Gastroesophageal sphincter (tissue), 4 donors: ENCODE results near the gene MEIKIN. TPM values are rescaled to one million over a fixed set of nuclear protein-coding genes. Genes with fewer than 3 reads are reported as not detected.

Experiments
- ATAC-seq: fragments of 150-250 bp; one replicate; pipeline ENCODE4 v1.9.1; 2016; ENCODE audit warnings: mild to moderate bottlenecking, moderate library complexity
- H3K27ac ChIP-seq, 4 donors: fragments of 200-600 bp; sonication (generic) in 3 of 4; 1 replicate in 3 of 4; 2 replicates in 1 of 4; pipeline ENCODE4 v1.5.1; 2016 to 2019
- H3K27me3 ChIP-seq: fragments of 200-600 bp; sonication (generic); one replicate; pipeline ENCODE4 v1.5.1; 2019
- H3K36me3 ChIP-seq, 2 donors: fragments of 200-600 bp; sonication (generic); one replicate each; pipeline ENCODE4 v1.5.1; 2019; ENCODE audit warnings: control low read depth in 1 of 2
- H3K4me1 ChIP-seq, 3 donors: fragments of 200-600 bp; sonication (generic); 1 replicate in 2 of 3; 2 replicates in 1 of 3; pipeline ENCODE4 v1.5.1; 2016 to 2019; ENCODE audit warnings: control low read depth in 2 of 3
- H3K4me3 ChIP-seq, 2 donors: fragments of 200-600 bp; sonication (generic); one replicate each; pipeline ENCODE4 v1.5.1; 2019; ENCODE audit warnings: mild to moderate bottlenecking in 1 of 2, moderate library complexity in 1 of 2
- H3K9me3 ChIP-seq, 3 donors: fragments of 200-600 bp; sonication (generic); one replicate each; pipeline ENCODE4 v1.5.1; 2017 to 2019; ENCODE audit warnings: control low read depth in 2 of 3
- EP300 ChIP-seq: sonication (generic); formaldehyde crosslinking; IDR thresholded peaks from one replicate; pipeline ENCODE4 v1.6.1; 2017; ENCODE audit warnings: antibody characterized with exemption, mild to moderate bottlenecking
- POLR2A ChIP-seq, 2 donors: fragments of 450-650 bp; IDR thresholded peaks; one replicate each; pipeline ENCODE4 v1.6.1; 2017; ENCODE audit warnings: antibody characterized with exemption in 2 of 2, mild to moderate bottlenecking in 2 of 2, moderate library complexity in 1 of 2
- POLR2AphosphoS5 ChIP-seq: sonication (generic); formaldehyde crosslinking; IDR thresholded peaks from one replicate; pipeline ENCODE4 v1.6.1; 2017; ENCODE audit warnings: antibody characterized with exemption
- WGBS, 2 donors: methylation state at CpG; one replicate each; pipeline ENCODE4 v1.1.5; 2018; ENCODE audit warnings: low coverage in 1 of 2; 5-methylcytosine and 5-hydroxymethylcytosine counted together
- total RNA-seq, 4 donors: library from RNA; depleted of rRNA; stranded (reverse); fragments of >200 nt; gene quantifications; one replicate each; pipeline ENCODE4 v1.1.0, GENCODE V29; 2016
- TF ChIP-seq, protein P1 (sequence below), 4 experiments: fragments of 200-600 bp in 2 of 4; fragments of 450-650 bp in 2 of 4; sonication (generic) in 1 of 4; IDR thresholded peaks; one replicate each; pipeline ENCODE4 v1.5.1; 2017 to 2019; ENCODE audit warnings: antibody characterized with exemption in 4 of 4, mild to moderate bottlenecking in 2 of 4, moderate library complexity in 2 of 4

The MEIKIN gene
- total RNA-seq, 4 donors from 2014 or later = 0.66 to 4.0 TPM; not detected in 2

DNA sequence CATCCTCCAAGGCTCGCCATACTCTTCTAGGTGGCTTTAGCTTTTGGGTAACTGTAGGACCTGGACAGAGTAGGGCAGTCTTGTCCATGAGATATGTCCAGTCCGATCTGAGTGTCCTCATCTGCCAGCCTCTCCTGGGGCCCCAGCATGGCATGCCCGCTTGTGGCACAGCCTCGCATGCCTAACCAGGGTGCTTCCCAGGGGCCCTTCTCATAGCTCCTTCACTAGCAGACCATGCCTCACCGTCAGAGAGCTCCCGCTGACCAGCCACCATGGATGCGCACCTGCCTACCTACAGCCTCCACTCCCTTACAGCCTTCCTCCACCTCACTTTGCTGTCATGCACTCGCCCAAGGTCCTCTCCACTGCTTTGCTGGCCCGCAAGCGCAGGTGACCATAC is 88.1 kb downstream of the MEIKIN start:
- 91 to 93% methylated on average over 7 to 9 of the region's 10 CpGs for WGBS, 2 donors
- Histone ChIP-seq H3K36me3 (no peaks in the 10 kb centered on the region), H3K27ac (no peak overlapping the region), H3K27me3 (no peaks in the 10 kb centered on the region), H3K9me3 (no peaks in the 10 kb centered on the region), H3K4me1 (peaks cover 0 to 7% (median 0%) of the 10 kb centered on the region in 3 donors), H3K4me3 (no peak overlapping the region)
- no peak for ATAC-seq
- TF ChIP-seq POLR2AphosphoS5 (no peak), POLR2A (IDR thresholded peaks at IDR 0.05) (no peak), EP300 (no peak)
- TF ChIP-seq, protein P1, sequence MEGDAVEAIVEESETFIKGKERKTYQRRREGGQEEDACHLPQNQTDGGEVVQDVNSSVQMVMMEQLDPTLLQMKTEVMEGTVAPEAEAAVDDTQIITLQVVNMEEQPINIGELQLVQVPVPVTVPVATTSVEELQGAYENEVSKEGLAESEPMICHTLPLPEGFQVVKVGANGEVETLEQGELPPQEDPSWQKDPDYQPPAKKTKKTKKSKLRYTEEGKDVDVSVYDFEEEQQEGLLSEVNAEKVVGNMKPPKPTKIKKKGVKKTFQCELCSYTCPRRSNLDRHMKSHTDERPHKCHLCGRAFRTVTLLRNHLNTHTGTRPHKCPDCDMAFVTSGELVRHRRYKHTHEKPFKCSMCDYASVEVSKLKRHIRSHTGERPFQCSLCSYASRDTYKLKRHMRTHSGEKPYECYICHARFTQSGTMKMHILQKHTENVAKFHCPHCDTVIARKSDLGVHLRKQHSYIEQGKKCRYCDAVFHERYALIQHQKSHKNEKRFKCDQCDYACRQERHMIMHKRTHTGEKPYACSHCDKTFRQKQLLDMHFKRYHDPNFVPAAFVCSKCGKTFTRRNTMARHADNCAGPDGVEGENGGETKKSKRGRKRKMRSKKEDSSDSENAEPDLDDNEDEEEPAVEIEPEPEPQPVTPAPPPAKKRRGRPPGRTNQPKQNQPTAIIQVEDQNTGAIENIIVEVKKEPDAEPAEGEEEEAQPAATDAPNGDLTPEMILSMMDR (IDR thresholded peaks at IDR 0.05) = no peak

DNA sequence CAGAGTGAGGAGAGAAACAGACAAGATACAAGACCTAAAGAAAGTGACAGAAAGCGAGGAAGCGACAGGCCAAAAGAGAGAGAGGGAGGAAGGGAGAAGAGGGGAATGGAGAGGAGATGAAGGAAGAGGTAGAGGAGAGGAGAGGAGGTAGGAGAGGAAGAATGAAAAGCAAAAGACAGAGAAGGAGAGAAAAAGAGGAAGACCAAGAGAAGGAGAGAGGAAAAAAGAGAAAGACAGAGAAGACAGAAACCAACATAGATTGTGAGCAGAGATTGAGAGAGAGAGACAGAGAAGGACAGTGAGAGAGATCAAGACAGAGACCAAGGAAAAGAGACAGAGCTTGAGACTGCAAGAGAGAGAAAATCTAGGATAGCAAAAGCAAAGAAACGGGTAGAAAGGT is 90.0 kb downstream of the MEIKIN start:
- Histone ChIP-seq H3K27me3 (no peaks in the 10 kb centered on the region), H3K4me3 (no peak overlapping the region), H3K4me1 (peaks cover 0 to 7% (median 0%) of the 10 kb centered on the region in 3 donors), H3K27ac (no peak overlapping the region), H3K9me3 (no peaks in the 10 kb centered on the region), H3K36me3 (no peaks in the 10 kb centered on the region)
- TF ChIP-seq POLR2A (IDR thresholded peaks at IDR 0.05) (no peak), EP300 (no peak), POLR2AphosphoS5 (no peak)
- TF ChIP-seq, protein P1 (IDR thresholded peaks at IDR 0.05) = no peak
- 86 to 88% methylated on average over 2 to 3 of the region's 3 CpGs for WGBS, 2 donors
- no peak for ATAC-seq

DNA sequence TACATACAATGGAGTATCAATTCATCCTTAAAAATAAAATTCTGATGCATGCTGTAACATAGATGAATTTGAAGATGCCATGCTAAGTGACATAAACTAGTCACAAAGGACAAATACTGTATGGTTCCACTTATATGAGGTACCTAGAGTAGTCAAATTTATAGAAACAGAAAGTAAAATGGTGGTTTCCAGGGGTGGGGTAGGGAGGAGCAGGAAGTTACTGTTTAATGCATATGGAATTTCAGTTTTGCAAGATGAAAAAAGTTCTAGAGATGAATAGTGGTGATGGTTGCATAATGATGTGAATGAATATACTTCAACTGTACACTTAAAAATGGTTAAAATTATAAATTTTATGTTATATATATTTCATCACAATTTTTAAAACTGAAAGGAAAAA is 91.3 kb downstream of the MEIKIN start:
- Histone ChIP-seq H3K4me1 (peaks cover 0 to 7% (median 0%) of the 10 kb centered on the region in 3 donors), H3K27ac (no peak overlapping the region), H3K9me3 (peaks cover 0 to under 1% (median 0%) of the 10 kb centered on the region in 3 donors), H3K36me3 (no peaks in the 10 kb centered on the region), H3K4me3 (no peak overlapping the region), H3K27me3 (no peaks in the 10 kb centered on the region)
- no peak for TF ChIP-seq POLR2A (IDR thresholded peaks at IDR 0.05)
- TF ChIP-seq, protein P1 (IDR thresholded peaks at IDR 0.05) = no peak
- no peak for TF ChIP-seq EP300
- TF ChIP-seq POLR2AphosphoS5 = no peak
- no peak for ATAC-seq

DNA sequence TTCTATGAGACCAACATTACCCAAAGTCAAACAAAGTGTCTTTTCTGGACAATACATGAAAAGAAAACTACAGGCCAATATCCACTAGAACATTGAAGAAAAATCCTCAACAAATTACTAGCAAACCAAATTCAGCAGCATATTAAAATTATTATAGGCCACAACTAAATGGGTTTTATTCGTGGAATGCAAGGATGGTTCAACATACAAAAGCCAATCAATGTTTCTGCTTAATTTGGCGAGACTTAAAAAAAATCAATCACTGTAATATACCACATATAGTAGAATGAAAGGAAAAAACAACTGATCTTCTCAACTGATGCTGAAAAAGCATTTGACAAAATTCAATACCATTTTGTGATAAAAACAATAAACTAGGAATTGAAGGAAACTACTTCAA is 96.8 kb downstream of the MEIKIN start:
- Histone ChIP-seq H3K36me3 (no peaks in the 10 kb centered on the region), H3K27me3 (no peaks in the 10 kb centered on the region), H3K9me3 (peaks cover 0 to 29% (median 2%) of the 10 kb centered on the region in 3 donors), H3K4me1 (no peaks in the 10 kb centered on the region), H3K4me3 (no peak overlapping the region), H3K27ac (no peak overlapping the region)
- 80 to 82% methylated on average over 1 to 2 of the region's 2 CpGs for WGBS, 2 donors
- TF ChIP-seq, protein P1 (IDR thresholded peaks at IDR 0.05) = no peak
- TF ChIP-seq EP300 = no peak
- no peak for TF ChIP-seq POLR2AphosphoS5
- TF ChIP-seq POLR2A (IDR thresholded peaks at IDR 0.05) = no peak
- no peak for ATAC-seq

DNA sequence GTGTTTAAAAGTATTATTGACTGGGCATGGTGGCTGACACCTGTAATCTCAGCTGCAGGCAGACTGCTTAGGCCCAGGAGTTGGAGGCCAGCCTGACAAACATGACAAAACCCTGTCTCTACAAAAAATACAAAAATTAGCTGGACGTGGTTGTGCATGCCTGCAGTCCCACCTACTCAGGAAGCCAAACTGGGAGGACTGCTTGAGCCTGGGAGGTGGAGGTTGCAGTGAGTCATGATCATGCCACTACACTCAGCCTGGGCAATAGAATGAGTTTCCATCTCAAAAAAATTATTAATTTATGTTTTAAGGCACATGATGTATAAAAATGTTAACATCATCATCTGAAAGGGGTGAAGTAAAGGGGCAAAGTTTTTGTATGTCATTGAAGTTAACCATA is 98.9 kb downstream of the MEIKIN start:
- ATAC-seq = no peak
- no peak overlapping the region for H3K4me3 ChIP-seq
- 60 to 80% methylated on average over 1 of the region's 1 CpG for WGBS, 2 donors
- peaks cover 0 to 32% (median 2%) of the 10 kb centered on the region in 3 donors for H3K9me3 ChIP-seq
- H3K36me3 ChIP-seq = no peaks in the 10 kb centered on the region
- TF ChIP-seq, protein P1 (IDR thresholded peaks at IDR 0.05) = no peak
- TF ChIP-seq POLR2AphosphoS5 (no peak), EP300 (no peak), POLR2A (IDR thresholded peaks at IDR 0.05) (no peak)
- H3K4me1 ChIP-seq = no peaks in the 10 kb centered on the region
- no peak overlapping the region for H3K27ac ChIP-seq
- H3K27me3 ChIP-seq = no peaks in the 10 kb centered on the region
